HepG2 (cell line): ENCODE measurements around the gene ANKRD36C. TPM values are rescaled to one million over a fixed set of nuclear protein-coding genes. Genes with fewer than 3 reads are reported as not detected.
A peak's percentile ranks its signal among the peaks of the same experiment; 100 is the strongest.
"Not testable (repeated sequence)": the region's sequence is repeated elsewhere in the genome, so short reads cannot be mapped to it uniquely, and the experiment has no call there.

ENCODE experiments used
- ATF7 ChIP-seq, 2 experiments: fragments of 450-650 bp in 1 of 2; sonication (generic) in 1 of 2; formaldehyde crosslinking in 1 of 2; IDR thresholded peaks; 2 replicates each; pipeline versions ENCODE4 v1.4.0 to v1.6.1; 2016 to 2020; ENCODE audit warnings: antibody characterized with exemption in 1 of 2, mild to moderate bottlenecking in 1 of 2, missing genetic modification reagents in 1 of 2
- DR1 ChIP-seq: sonication (generic); formaldehyde crosslinking; IDR thresholded peaks from 2 replicates; pipeline ENCODE4 v1.8.0; 2021; ENCODE audit warnings: mild to moderate bottlenecking, missing genetic modification reagents, inconsistent platforms
- GATAD1 ChIP-seq: IDR thresholded peaks from 2 replicates; pipeline ENCODE4 v1.6.1; 2016; ENCODE audit warnings: missing genetic modification reagents, missing compliant biosample characterization
- KLF16 ChIP-seq, 2 experiments: sonication (generic) in 1 of 2; formaldehyde crosslinking in 1 of 2; IDR thresholded peaks; 2 replicates each; pipeline versions ENCODE4 v1.6.1 to v1.8.0; 2016 to 2023; ENCODE audit warnings: missing genetic modification reagents in 2 of 2, missing compliant biosample characterization in 1 of 2
- KMT2B ChIP-seq: IDR thresholded peaks from 2 replicates; pipeline ENCODE4 v1.6.1; 2016; ENCODE audit warnings: missing genetic modification reagents, missing compliant biosample characterization
- PHF20 ChIP-seq: sonication (generic); formaldehyde crosslinking; IDR thresholded peaks from 2 replicates; pipeline ENCODE4 v1.5.0; 2020; ENCODE audit warnings: mild to moderate bottlenecking, missing genetic modification reagents
- ZC3H13 ChIP-seq: sonication (generic); formaldehyde crosslinking; IDR thresholded peaks from 2 replicates; pipeline ENCODE4 v1.8.1; 2023; ENCODE audit warnings: mild to moderate bottlenecking, missing genetic modification reagents, moderate library complexity
- ZFX ChIP-seq: sonication (generic); formaldehyde crosslinking; IDR thresholded peaks from 2 replicates; pipeline ENCODE4 v1.4.0; 2020; ENCODE audit warnings: mild to moderate bottlenecking, low read depth, missing genetic modification reagents, moderate library complexity
- ZNF501 ChIP-seq: sonication (generic); formaldehyde crosslinking; IDR thresholded peaks from 2 replicates; pipeline ENCODE4 v1.5.1; 2020; ENCODE audit warnings: mild to moderate bottlenecking, moderate library complexity, missing genetic modification reagents
- ZNF552 ChIP-seq: sonication (generic); formaldehyde crosslinking; IDR thresholded peaks from 2 replicates; pipeline ENCODE4 v1.9.0; 2022; ENCODE audit warnings: missing genetic modification reagents, mild to moderate bottlenecking, borderline replicate concordance
- ZNF563 ChIP-seq: sonication (generic); formaldehyde crosslinking; IDR thresholded peaks from 2 replicates; pipeline ENCODE4 v1.8.0; 2022; ENCODE audit warnings: mild to moderate bottlenecking, moderate library complexity, missing genetic modification reagents
- ZNF607 ChIP-seq: sonication (generic); formaldehyde crosslinking; IDR thresholded peaks from 2 replicates; pipeline ENCODE4 v1.5.1; 2020; ENCODE audit warnings: missing genetic modification reagents, mild to moderate bottlenecking, borderline replicate concordance
- ZNF709 ChIP-seq: sonication (generic); formaldehyde crosslinking; IDR thresholded peaks from 2 replicates; pipeline ENCODE4 v1.5.0; 2020; ENCODE audit warnings: mild to moderate bottlenecking, missing genetic modification reagents
- ZNF776 ChIP-seq: sonication (generic); formaldehyde crosslinking; IDR thresholded peaks from 2 replicates; pipeline ENCODE4 v1.4.0; 2020; ENCODE audit warnings: mild to moderate bottlenecking, missing genetic modification reagents
- ZSCAN25 ChIP-seq: sonication (generic); formaldehyde crosslinking; IDR thresholded peaks from 2 replicates; pipeline ENCODE4 v1.8.0; 2022; ENCODE audit warnings: mild to moderate bottlenecking, missing genetic modification reagents
- polyA plus RNA-seq, 8 experiments: library from polyadenylated mRNA; depleted of rRNA in 3 of 8; stranded (reverse) in 7 of 8; unstranded in 1 of 8; fragments of >200 nt; fragmentation: Illumina TruSeq in 4 of 8; extraction: Trizol in 4 of 8; gene quantifications; 2 replicates each; pipeline versions ENCODE4 v1.2.1 to v1.2.3, GENCODE V29; 2011 to 2016; ENCODE audit warnings: low read depth in 4 of 8, missing spikeins in 1 of 8, mixed read lengths in 1 of 8; ENCODE audit not compliant: insufficient read depth in 1 of 8
- total RNA-seq, 5 experiments: library from RNA; depleted of rRNA; stranded (reverse); fragments of >200 nt; fragmentation: Illumina TruSeq; extraction: Trizol; gene quantifications; 2 replicates each; pipeline ENCODE4 v1.2.3, GENCODE V29; 2016; ENCODE audit warnings: low read depth in 1 of 5
- TF ChIP-seq, protein P1 (sequence below): sonication (generic); formaldehyde crosslinking; IDR thresholded peaks from 2 replicates; pipeline ENCODE4 v1.9.0; 2022; ENCODE audit warnings: missing genetic modification reagents, mild to moderate bottlenecking, borderline replicate concordance
- TF ChIP-seq, protein P2 (sequence below): sonication (generic); formaldehyde crosslinking; IDR thresholded peaks from 2 replicates; pipeline ENCODE4 v1.5.0; 2020; ENCODE audit warnings: mild to moderate bottlenecking, missing genetic modification reagents, borderline replicate concordance
- TF ChIP-seq, protein P3 (sequence below): sonication (generic); formaldehyde crosslinking; IDR thresholded peaks from 2 replicates; pipeline ENCODE4 v1.4.0; 2020; ENCODE audit warnings: mild to moderate bottlenecking, missing genetic modification reagents
- TF ChIP-seq, protein P4 (sequence below): sonication (generic); formaldehyde crosslinking; conservative IDR thresholded peaks from 2 replicates; pipeline ENCODE4 v1.8.0; 2022; ENCODE audit warnings: mild to moderate bottlenecking, moderate library complexity, missing genetic modification reagents

ANKRD36C gene
- total and polyA plus RNA-seq, 2 of the 13 experiments (the other 11 are each of a cell fraction or from before 2014, with no cell fraction given): 5.4 to 36.2 TPM

DNA sequence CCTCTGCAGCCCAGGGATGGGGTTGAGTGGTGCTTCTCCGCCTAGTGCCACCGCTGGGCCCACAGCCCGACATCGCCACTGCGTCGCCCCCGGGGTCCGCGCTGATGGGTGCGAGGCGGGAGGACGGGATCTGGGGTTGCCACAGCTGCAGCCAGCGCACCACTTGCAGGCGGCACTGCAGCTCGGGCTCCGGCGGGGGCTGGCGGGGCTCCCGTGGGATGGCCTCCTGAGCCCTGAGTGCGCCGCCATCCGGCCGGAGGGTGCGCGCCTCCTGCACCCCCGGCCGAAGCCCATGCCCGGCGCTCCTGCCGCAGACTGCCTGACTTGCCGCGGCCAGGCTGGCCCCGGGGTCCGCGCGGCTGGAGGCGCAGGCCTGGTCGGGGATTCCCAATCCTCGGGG lies 478 bp upstream of the ANKRD36C start (continued):
- TF ChIP-seq ZC3H13 (peak; percentile 71; the same call in 1 of the 2 replicates), ZNF607 (CRISPR knock-in tag) (peak; percentile 76; the same call in 1 of the 2 replicates), GATAD1 (peak; percentile 22; the same call in 1 of the 2 replicates), ZNF552 (CRISPR knock-in tag) (0 out of 2 replicates have a peak, but pooled peaks have one; percentile 38), ATF7 (CRISPR knock-in tag; IDR thresholded peaks at IDR 0.05) (0 out of 2 replicates have a peak, but pooled peaks have one; percentile 22), KMT2B (CRISPR knock-in tag) (peak; percentile 23; the same call in 1 of the 2 replicates), KLF16 (CRISPR knock-in tag; IDR thresholded peaks at IDR 0.05) (0 out of 4 replicates have a peak, but pooled peaks of 1 of the 2 experiments have one; percentile 35), PHF20 (CRISPR knock-in tag) (peak; percentile 45; the same call in 1 of the 2 replicates), ZNF501 (peak; percentile 55; the same call in 1 of the 2 replicates), DR1 (0 out of 2 replicates have a peak, but pooled peaks have one; percentile 47), ZNF709 (CRISPR knock-in tag) (peak; percentile 68; the same call in 1 of the 2 replicates), ZSCAN25 (CRISPR knock-in tag) (peak; percentile 72; the same call in 1 of the 2 replicates), ZNF563 (CRISPR knock-in tag) (peak; percentile 75), ZFX (CRISPR knock-in tag) (peak; percentile 91), ZNF776 (CRISPR knock-in tag) (peak; percentile 84)
- TF ChIP-seq, protein P1, sequence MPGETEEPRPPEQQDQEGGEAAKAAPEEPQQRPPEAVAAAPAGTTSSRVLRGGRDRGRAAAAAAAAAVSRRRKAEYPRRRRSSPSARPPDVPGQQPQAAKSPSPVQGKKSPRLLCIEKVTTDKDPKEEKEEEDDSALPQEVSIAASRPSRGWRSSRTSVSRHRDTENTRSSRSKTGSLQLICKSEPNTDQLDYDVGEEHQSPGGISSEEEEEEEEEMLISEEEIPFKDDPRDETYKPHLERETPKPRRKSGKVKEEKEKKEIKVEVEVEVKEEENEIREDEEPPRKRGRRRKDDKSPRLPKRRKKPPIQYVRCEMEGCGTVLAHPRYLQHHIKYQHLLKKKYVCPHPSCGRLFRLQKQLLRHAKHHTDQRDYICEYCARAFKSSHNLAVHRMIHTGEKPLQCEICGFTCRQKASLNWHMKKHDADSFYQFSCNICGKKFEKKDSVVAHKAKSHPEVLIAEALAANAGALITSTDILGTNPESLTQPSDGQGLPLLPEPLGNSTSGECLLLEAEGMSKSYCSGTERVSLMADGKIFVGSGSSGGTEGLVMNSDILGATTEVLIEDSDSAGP (CRISPR knock-in tag): peak; percentile 90; the same call in 1 of the 2 replicates
- TF ChIP-seq ATF7 (IDR thresholded peaks at IDR 0.05): not testable (repeated sequence)
- TF ChIP-seq, protein P2, sequence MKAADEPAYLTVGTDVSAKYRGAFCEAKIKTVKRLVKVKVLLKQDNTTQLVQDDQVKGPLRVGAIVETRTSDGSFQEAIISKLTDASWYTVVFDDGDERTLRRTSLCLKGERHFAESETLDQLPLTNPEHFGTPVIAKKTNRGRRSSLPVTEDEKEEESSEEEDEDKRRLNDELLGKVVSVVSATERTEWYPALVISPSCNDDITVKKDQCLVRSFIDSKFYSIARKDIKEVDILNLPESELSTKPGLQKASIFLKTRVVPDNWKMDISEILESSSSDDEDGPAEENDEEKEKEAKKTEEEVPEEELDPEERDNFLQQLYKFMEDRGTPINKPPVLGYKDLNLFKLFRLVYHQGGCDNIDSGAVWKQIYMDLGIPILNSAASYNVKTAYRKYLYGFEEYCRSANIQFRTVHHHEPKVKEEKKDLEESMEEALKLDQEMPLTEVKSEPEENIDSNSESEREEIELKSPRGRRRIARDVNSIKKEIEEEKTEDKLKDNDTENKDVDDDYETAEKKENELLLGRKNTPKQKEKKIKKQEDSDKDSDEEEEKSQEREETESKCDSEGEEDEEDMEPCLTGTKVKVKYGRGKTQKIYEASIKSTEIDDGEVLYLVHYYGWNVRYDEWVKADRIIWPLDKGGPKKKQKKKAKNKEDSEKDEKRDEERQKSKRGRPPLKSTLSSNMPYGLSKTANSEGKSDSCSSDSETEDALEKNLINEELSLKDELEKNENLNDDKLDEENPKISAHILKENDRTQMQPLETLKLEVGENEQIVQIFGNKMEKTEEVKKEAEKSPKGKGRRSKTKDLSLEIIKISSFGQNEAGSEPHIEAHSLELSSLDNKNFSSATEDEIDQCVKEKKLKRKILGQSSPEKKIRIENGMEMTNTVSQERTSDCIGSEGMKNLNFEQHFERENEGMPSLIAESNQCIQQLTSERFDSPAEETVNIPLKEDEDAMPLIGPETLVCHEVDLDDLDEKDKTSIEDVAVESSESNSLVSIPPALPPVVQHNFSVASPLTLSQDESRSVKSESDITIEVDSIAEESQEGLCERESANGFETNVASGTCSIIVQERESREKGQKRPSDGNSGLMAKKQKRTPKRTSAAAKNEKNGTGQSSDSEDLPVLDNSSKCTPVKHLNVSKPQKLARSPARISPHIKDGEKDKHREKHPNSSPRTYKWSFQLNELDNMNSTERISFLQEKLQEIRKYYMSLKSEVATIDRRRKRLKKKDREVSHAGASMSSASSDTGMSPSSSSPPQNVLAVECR (CRISPR knock-in tag): peak; percentile 71; the same call in 1 of the 2 replicates
- TF ChIP-seq, protein P3, sequence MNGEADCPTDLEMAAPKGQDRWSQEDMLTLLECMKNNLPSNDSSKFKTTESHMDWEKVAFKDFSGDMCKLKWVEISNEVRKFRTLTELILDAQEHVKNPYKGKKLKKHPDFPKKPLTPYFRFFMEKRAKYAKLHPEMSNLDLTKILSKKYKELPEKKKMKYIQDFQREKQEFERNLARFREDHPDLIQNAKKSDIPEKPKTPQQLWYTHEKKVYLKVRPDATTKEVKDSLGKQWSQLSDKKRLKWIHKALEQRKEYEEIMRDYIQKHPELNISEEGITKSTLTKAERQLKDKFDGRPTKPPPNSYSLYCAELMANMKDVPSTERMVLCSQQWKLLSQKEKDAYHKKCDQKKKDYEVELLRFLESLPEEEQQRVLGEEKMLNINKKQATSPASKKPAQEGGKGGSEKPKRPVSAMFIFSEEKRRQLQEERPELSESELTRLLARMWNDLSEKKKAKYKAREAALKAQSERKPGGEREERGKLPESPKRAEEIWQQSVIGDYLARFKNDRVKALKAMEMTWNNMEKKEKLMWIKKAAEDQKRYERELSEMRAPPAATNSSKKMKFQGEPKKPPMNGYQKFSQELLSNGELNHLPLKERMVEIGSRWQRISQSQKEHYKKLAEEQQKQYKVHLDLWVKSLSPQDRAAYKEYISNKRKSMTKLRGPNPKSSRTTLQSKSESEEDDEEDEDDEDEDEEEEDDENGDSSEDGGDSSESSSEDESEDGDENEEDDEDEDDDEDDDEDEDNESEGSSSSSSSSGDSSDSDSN (CRISPR knock-in tag): peak; percentile 97
- TF ChIP-seq, protein P4, sequence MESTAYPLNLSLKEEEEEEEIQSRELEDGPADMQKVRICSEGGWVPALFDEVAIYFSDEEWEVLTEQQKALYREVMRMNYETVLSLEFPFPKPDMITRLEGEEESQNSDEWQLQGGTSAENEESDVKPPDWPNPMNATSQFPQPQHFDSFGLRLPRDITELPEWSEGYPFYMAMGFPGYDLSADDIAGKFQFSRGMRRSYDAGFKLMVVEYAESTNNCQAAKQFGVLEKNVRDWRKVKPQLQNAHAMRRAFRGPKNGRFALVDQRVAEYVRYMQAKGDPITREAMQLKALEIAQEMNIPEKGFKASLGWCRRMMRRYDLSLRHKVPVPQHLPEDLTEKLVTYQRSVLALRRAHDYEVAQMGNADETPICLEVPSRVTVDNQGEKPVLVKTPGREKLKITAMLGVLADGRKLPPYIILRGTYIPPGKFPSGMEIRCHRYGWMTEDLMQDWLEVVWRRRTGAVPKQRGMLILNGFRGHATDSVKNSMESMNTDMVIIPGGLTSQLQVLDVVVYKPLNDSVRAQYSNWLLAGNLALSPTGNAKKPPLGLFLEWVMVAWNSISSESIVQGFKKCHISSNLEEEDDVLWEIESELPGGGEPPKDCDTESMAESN (CRISPR knock-in tag): peak; percentile 78
